OCI-LY7 (cell line): ENCODE results near the gene CKS2. TPM values are rescaled to one million over a fixed set of nuclear protein-coding genes. Genes with fewer than 3 reads are reported as not detected.

Experiments used
- BruUV-seq: library from RNA; stranded (reverse); fragments of 400-500 nt; replicated peaks from 2 replicates; lab custom pipeline; 2021; lab: Mats Ljungman, UMichigan
- CTCF ChIA-PET: fragments of 300-600 bp; sonication (Branson Sonifier 250); formaldehyde crosslinking; loops from one replicate; lab custom pipeline; 2022; ENCODE audit warnings: antibody characterized with exemption; ENCODE audit not compliant: unreplicated experiment; lab: Charles Lee
- POLR2A ChIA-PET: fragments of 300-600 bp; sonication (Branson Sonifier 250); formaldehyde crosslinking; loops from one replicate; lab custom pipeline; 2022; ENCODE audit warnings: antibody characterized with exemption; lab: Charles Lee
- DNase-seq: peaks from one replicate; pipeline ENCODE4 v3.0.0-alpha.2; 2015; ENCODE audit warnings: low spot score
- H2AFZ ChIP-seq: fragments of 200-600 bp; sonication (generic), shearing (Covaris generic); 2 replicates; pipeline ENCODE4 v1.6.1; 2014; ENCODE audit warnings: mild to moderate bottlenecking, antibody characterized with exemption, low read length, moderate library complexity
- H3K27ac ChIP-seq: fragments of 200-600 bp; sonication (generic); 2 replicates; pipeline ENCODE4 v1.5.1; 2014; ENCODE audit warnings: mixed run types, low read depth, mild to moderate bottlenecking, moderate library complexity, low read length, inconsistent platforms; ENCODE audit not compliant: poor library complexity, severe bottlenecking
- H3K36me3 ChIP-seq: fragments of 200-600 bp; sonication (generic); 2 replicates; pipeline ENCODE4 v1.6.1; 2014; ENCODE audit warnings: mild to moderate bottlenecking, antibody characterized with exemption, low read length, moderate library complexity, mixed read lengths; ENCODE audit not compliant: insufficient read depth
- H3K4me1 ChIP-seq: fragments of 200-600 bp; sonication (generic); 2 replicates; pipeline ENCODE4 v1.5.1; 2014; ENCODE audit warnings: mild to moderate bottlenecking, low read length; ENCODE audit not compliant: insufficient read depth, poor library complexity, severe bottlenecking
- H3K4me2 ChIP-seq: fragments of 200-600 bp; sonication (generic); 2 replicates; pipeline ENCODE4 v1.6.1; 2014; ENCODE audit warnings: mild to moderate bottlenecking, low read length
- H3K4me3 ChIP-seq: fragments of 200-600 bp; sonication (generic); 2 replicates; pipeline ENCODE4 v1.5.1; 2014; ENCODE audit warnings: mild to moderate bottlenecking, low read depth, low read length; ENCODE audit not compliant: poor library complexity, severe bottlenecking
- H3K79me2 ChIP-seq: fragments of 200-600 bp; sonication (generic); 2 replicates; pipeline ENCODE4 v1.6.1; 2016; ENCODE audit warnings: low read depth, mild to moderate bottlenecking, low read length, moderate library complexity, mixed read lengths; ENCODE audit not compliant: insufficient read depth
- H3K9me2 ChIP-seq: fragments of 200-600 bp; sonication (generic); 2 replicates; pipeline ENCODE4 v1.6.1; 2016; ENCODE audit warnings: mild to moderate bottlenecking, low read length, mixed read lengths; ENCODE audit not compliant: insufficient read depth
- H3K9me3 ChIP-seq: fragments of 200-600 bp; sonication (generic); 2 replicates; pipeline ENCODE4 v1.6.1; 2014; ENCODE audit warnings: mild to moderate bottlenecking, mixed run types, low read length, mixed read lengths
- H4K20me1 ChIP-seq: fragments of 200-600 bp; sonication (generic); 2 replicates; pipeline ENCODE4 v1.6.1; 2014; ENCODE audit warnings: mild to moderate bottlenecking, antibody characterized with exemption, low read length, moderate library complexity, mixed read lengths; ENCODE audit not compliant: insufficient read depth
- CTCF ChIP-seq: fragments of 200-600 bp; sonication (generic); conservative IDR thresholded peaks from 2 replicates; pipeline ENCODE4 v1.5.1; 2014; ENCODE audit warnings: mild to moderate bottlenecking, antibody characterized with exemption, low read length, moderate library complexity, mixed read lengths
- EZH2phosphoT487 ChIP-seq: fragments of 200-600 bp; sonication (generic); IDR thresholded peaks from 2 replicates; pipeline ENCODE4 v1.6.1; 2018; ENCODE audit warnings: low read depth, borderline replicate concordance, mild to moderate bottlenecking, mixed run types, antibody characterized with exemption, low read length, moderate library complexity, mixed read lengths
- intact Hi-C: fragments of 100-400 bp; cut with micrococcal nuclease; formaldehyde crosslinking; loops from one replicate; pipeline ENCODE4 v1.10.0; 2022; ENCODE audit not compliant: unreplicated experiment
- total RNA-seq, 2 experiments: library from RNA; depleted of rRNA in 1 of 2; stranded (reverse); fragments of >200 nt in 1 of 2; shearing (Covaris generic) in 1 of 2; gene quantifications; 2 replicates each; pipeline ENCODE4 v1.2.3, GENCODE V29; 2014 to 2022

The CKS2 gene
- total RNA-seq, 2 experiments from 2014 or later = 285 to 299 TPM

- Histone ChIP-seq H3K4me3 (peak overlapping the region; percentile 86), H2AFZ (peak overlapping the region; percentile 8; the same call in 1 of the 2 replicates), H3K79me2 (peaks cover 52% of the 10 kb centered on the region), H3K9me2 (no peaks in the 10 kb centered on the region), H3K9me3 (no peaks in the 10 kb centered on the region), H3K4me2 (peak overlapping the region; percentile 94), H3K4me1 (peaks cover 44% of the 10 kb centered on the region), H4K20me1 (peaks cover 33% of the 10 kb centered on the region), H3K27ac (peak overlapping the region; percentile 92), H3K36me3 (peaks cover 45% of the 10 kb centered on the region)
- ChIA-PET POLR2A (interaction anchor here (0.7 to 0.9 kb wide), 2 partner anchors 40 to 578 kb away, joined by 4 to 5 read pairs; no protein-coding TSS in a partner anchor), CTCF (no interaction called here)
- peak; percentile 36 for DNase-seq
- TF ChIP-seq EZH2phosphoT487 = no peak
- TF ChIP-seq CTCF = no peak; the same call in 1 of the 2 replicates
- intact Hi-C loops = loop anchor here (1.0 to 10.0 kb wide), 4 partner anchors 8 to 1495 kb away; partner anchors contain the start of genes SECISBP2, SPIN1 and SYK
- BruUV-seq = TSS peak; percentile 91
These were observed 1.2 kb upstream of the CKS2 start for GRCh38 chr9:89309608-89310474.

GRCh38 chr9:89311346-89312221 lies 589 bp downstream of the CKS2 start:
- Histone ChIP-seq H4K20me1 (peaks cover 46% of the 10 kb centered on the region), H3K4me1 (peaks cover 44% of the 10 kb centered on the region), H3K79me2 (peaks cover 69% of the 10 kb centered on the region), H3K9me2 (no peaks in the 10 kb centered on the region), H3K36me3 (peaks cover 63% of the 10 kb centered on the region), H3K4me3 (peak overlapping the region; percentile 100), H2AFZ (no peak overlapping the region), H3K9me3 (no peaks in the 10 kb centered on the region), H3K4me2 (peak overlapping the region; percentile 88), H3K27ac (peak overlapping the region; percentile 88)
- BruUV-seq = no TSS peak
- intact Hi-C loops = loop anchor here (5.0 to 10.0 kb wide), 2 partner anchors 924 to 1493 kb away; partner anchors contain the start of genes SPIN1 and SYK
- ChIA-PET CTCF (no interaction called here), POLR2A (no interaction called here)
- TF ChIP-seq EZH2phosphoT487 (no peak), CTCF (no peak)
- DNase-seq = peak; percentile 47
